Left forelimb (tissue), 1 donor: Measurements from ENCODE around the gene PRKD2.
"Not testable (repeated sequence)": the region's sequence is repeated elsewhere in the genome, so short reads cannot be mapped to it uniquely, and the experiment has no call there.

ENCODE experiments used
- DNase-seq: peaks from one replicate; pipeline ENCODE4 v3.0.0-alpha.2; 2018; ENCODE audit warnings: low spot score

The PRKD2 gene

GRCh38 chr19:46717034-46717715, at the start of gene PRKD2:
Gene PRKD2 (minus strand): TSS chr19:46717114. CDS start chr19:46716370, 744 bp downstream.
- peak; percentile 97 for DNase-seq

- no peak for DNase-seq
These were observed 47.9 kb upstream of the PRKD2 start for GRCh38 chr19:46764817-46765291.

DNA sequence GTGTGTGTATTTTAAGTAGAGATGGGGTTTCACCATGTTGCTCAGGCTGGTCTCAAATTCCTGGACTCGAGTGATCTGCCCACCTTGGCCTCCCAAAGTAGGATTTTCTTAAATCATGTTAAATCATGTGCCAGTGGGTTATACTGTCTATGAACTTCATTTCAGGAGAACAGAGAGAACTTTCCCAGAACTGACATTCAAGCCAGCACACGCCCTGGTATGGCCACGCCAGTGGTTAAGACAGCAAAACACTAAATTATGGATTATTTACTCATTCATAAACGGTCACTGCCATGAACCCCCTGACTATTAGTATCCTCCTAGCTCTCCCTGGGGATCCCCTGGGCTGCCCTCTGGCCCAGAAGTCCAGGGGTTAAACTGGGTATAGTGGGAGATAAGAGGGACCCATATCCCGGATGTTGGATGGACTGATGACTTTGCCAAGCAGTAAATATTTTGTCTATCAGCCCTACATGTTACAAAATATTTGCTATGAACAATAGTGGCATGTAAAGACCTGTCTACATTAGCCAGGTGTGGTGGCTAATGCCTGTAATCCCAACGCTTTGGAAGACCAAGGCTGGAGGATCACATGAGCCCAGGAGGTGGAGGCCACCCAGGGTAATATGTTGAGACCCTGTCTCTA, 45.5 kb upstream of the PRKD2 start:
- DNase-seq = no peak

GRCh38 chr19:46761418-46761831, 44.5 kb upstream of the PRKD2 start:
- no peak for DNase-seq

- DNase-seq = not testable (repeated sequence)
These were observed 44.0 kb upstream of the PRKD2 start for GRCh38 chr19:46760897-46761296.

DNA sequence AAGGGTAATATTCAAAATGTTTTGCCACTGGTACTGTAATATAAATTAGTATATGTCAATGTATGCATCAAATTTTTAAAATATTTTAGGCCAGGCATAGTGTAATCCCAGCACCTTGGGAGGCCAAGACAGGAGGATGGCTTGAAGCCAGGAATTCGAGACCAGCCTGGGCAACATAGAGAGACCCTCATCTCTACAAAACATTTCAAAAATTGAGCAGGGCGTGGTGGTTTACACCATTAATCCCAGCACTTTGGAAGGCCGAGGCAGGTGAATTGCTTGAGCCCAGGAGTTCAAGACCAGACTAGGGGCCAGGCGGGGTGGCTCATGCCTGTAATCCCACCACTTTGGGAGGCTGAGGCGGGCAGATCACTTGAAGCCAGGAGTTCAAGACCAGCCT, 43.4 kb upstream of the PRKD2 start:
- no peak for DNase-seq

DNA sequence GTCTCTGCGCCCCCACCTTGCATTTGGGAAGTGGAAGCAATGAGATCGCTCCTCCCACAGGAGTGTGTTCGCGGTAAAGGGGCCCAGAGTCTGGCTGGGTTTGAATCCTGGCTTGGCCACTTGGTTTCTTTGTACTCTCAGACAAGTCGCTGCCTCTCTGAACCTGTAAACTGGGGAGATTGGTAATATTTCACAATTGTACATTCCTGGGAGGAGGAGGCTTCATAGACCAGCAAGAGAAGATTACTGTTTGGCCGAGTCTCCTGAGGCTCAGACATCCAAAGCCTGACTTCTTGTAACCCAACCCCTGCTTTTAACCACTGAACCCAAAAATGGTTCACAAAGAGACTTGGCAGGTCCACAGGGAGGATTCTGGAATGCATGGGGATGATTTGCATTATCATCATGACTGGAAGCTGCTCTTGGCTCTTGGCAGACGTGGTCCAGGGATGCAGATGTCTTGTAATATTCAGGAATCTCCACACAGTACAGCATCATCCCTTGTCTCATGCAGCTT, 43.0 kb upstream of the PRKD2 start:
- no peak for DNase-seq

DNA sequence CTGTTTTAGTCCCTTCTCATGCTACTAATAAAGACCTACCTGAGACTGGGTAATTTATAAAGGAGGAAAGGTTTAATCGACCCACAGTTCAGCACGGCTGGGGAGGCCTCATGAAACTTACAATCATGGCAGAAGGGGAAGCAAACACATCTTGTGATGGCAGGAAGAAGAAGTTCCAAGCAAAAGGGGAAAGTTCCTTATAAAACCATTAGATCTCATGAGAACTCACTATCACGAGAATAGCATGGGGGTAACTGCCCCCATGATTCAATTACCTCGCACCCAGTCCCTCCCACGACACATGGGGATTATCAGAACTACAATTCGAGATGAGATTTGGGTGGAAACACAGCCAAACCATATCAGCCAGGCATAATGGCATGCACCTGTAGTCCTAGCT, 42.3 kb upstream of the PRKD2 start:
- no peak for DNase-seq

DNA sequence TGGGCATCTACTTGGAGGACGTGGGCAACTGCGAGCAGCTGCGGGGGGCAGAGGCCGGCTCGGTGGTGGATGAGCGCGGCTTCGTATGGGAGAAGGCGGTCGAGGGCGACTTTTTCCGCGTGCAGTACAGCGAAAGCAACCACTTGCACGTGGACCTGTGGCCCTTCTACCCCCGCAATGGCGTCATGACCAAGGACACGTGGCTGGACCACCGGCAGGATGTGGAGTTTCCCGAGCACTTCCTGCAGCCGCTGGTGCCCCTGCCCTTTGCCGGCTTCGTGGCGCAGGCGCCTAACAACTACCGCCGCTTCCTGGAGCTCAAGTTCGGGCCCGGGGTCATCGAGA, 39.6 kb upstream of the PRKD2 start:
- DNase-seq = no peak

GRCh38 chr19:46755853-46756543, 39.1 kb upstream of the PRKD2 start:
- DNase-seq = no peak

- no peak for DNase-seq
These were observed 38.4 kb upstream of the PRKD2 start for GRCh38 chr19:46755077-46755852.

DNA sequence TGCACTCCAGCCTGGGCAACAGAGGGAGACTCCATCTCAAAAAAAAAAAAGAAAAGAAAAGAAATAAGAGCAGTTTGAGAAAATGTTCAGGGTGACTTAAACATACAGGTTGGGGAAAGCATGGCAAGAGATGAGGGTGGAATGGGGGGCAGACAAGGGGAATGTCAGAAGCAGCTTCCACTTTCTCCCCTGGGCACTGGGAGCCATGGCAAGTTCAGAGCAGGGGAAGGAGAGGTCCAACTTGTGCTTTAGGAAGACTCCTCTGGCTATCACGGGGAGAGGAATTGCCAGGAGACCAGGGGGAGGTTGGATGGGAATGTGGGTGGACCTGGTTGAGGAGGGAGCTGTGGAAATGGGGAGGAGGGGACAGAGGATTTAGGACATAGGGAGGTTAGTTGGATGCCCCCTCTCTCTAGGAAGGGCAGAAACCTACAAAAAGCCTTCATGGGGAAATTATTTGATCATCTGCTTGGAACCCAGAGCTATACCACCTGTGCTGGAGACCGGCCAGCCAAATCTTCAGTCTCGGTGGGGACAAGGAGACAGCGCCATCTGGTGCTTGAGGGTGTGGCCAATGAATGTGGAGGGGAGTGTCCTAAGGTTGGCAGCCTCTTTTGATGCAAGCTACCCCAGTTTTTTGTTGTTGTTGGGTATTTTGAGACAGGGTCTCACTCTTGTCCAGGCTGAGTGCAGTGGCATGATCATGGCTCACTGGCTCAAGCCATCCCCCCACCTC, 36.7 kb upstream of the PRKD2 start:
- no peak for DNase-seq

DNA sequence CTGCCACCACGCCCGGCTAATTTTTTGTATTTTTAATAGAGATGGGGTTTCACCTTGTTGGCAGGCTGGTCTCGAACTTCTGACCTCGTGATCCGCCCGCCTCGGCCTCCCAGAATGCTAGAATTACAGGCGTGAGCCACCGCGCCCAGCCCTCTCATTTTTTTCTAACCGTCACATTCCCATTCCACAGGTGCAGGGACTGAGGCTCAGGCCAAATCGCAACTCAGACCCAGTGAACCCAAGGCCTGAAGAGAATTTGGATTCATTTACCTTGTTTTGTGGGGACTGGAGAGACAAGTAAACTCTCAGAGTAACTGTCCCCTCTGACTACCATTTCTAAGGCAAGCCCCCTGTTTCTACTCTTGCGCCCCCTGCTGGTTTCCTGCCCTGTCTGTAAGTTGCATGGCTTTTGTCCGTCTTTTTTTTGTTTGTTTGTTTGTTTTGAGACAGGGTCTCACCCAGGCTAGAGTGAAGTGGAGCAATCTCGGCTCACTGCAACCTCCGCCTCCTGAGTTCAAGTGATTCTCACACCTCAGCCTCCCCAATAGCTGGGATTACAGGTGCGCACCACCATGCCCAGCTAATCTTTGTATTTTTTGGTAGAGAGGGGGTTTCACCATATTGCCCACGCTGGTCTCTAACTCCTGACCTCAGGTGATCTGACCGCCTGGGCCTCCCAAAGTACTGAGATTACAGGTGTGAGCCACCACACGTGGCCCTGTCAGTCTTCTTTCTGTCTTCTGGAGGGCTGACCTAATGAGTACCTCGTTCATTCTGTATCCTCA, 31.6 kb upstream of the PRKD2 start:
- DNase-seq = no peak

DNA sequence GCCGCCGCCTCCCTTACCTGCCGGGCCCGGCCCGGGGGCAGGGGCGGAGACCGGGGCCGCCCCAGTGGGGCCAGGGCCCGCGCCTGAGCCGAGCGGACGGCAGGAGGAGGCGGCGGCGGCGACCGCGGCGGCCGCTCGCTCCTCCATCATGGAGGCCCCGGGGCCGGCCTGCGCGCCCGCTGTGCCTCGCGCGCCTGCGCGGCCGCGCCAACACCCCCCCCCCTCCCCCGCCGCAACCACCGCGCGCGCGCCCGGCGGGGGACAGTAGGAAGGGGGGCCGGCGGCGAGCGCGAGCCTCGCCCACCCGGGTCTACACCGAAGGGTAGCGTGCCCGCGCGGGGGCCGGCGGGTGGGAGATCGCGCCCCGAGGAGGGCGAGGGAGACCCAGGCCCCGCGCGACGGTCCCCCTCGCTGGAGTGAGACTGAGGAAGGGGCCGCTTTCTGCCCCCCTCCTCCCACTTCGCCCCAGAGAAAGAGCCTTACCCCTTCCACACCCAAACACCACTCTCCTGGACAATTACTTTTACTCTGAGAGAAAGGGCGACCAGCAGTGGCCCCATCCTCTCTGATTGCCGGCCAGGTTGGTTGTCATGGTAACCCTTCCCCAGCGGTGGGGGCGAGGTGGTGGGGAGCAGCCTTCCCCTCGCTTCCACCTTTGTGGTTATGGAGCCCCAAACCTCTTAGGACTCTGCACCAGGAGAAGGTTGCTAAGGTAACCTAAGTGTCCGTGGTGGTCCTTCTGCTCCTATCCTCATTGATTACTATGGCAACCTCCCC, 29.6 kb upstream of the PRKD2 start, which contains the start of gene STRN4:
Gene STRN4, minus strand, starts transcription at position 170 of the 777 bp plus-strand sequence. Its CDS starts 20 bp downstream, at position 150.
- DNase-seq = peak; percentile 82

DNA sequence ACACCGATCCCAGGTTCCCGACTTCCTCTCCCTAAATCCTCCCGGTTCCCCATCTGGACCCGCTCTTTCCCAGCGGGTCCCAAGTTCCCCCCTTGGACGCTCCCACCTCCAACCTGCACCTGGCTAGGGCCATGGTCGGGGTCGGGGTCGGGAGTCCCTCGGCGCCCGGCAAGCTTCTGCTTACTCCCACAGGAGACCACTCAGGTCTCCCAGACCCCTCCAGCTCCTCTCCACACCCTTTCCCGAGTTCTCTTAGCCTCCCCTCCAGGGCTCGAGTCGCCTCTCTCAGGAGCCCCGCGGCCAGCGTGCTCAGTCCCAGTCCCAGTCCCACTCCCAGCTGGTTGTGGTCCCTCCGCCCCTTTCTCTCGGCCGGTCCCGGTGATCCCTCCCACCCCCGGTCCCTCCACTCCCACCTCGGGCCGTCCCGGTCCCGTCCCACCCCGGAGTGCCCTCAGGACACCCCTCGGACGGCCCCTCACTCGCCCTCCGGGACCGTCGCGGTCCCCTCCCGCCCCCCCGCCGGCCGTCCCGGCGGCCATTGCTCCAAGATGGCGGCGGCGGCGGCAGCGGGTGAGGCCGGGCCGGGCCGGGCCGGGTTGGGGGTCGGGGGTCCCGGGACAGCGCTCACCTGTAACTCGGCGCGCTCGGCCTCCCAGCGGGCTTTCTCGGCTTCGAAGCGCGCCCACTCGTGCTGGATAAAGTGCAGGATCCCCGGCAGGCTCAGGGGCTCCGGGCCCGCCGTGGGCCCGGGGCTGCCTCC, 28.8 kb upstream of the PRKD2 start, which contains the start of gene FKRP:
Gene FKRP, plus strand, starts transcription at position 537 of the 760 bp plus-strand sequence. CDS start 9,394 bp downstream, outside the sequence.
- no peak for DNase-seq

DNA sequence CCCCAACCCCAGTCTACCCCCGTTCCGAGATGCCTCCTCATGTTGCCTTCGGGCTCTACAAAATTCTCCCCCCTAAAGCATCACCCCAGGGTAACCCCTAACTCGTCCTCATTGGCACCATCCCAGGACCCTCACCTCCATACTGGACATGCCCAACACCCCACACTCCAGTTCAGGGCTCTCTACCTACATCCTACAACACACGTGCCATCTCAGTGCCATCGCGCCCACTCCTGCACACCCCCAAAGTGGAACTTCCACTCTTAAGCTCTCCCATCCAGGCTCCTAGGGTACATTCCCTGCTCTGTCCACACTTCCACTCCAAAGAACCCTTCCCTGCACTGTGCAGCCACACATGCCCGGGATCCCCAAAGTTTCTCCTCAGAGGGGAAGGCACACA, 28.1 kb upstream of the PRKD2 start:
- no peak for DNase-seq

DNA sequence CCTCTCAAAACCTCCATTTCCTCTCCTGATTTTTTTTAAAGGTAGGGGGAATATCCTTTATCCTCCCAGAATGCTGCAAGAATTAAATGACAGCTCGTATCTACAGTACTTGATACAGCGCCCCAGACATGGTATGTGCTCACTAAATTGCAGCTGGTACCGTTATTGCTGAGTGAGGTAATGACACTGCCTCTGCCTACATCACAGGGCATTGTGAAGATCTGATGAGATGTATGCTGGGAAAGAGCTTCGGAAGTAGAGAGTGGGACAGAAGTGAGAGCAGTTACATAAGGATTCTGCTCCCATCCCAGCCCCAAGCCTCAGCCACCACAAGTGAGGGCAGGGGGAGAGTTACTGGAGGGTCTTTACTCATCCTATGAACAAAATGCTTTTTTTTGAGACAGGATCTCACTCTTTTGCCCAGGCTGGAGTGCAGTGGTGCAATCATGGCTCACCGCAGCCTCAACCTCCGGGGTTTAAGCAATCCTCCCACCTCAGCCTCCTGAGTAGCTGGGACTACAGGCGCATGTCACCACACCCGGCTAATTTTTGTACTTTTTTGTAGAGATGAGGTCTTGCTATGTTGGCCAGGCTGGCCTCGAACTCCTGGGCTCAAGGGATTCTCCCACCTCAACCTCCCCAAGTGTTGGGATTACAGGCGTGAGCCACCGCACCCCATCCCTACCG, 27.2 kb upstream of the PRKD2 start:
- DNase-seq = no peak

GRCh38 chr19:46742926-46743480, 26.1 kb upstream of the PRKD2 start:
- DNase-seq = no peak
